MM.1S (cell line): ENCODE data around the gene PTH1R.

Source experiments
- CTCF ChIP-seq: fragments of 300-600 bp; sonication (generic); IDR thresholded peaks from 2 replicates; pipeline ENCODE4 v1.5.1; 2016; ENCODE audit warnings: antibody characterized with exemption, low read length, mixed read lengths
- EZH2phosphoT487 ChIP-seq: fragments of 300-600 bp; sonication (generic); IDR thresholded peaks from 2 replicates; pipeline ENCODE4 v1.6.1; 2018; ENCODE audit warnings: antibody characterized with exemption, low read length

- TF ChIP-seq CTCF (no peak), EZH2phosphoT487 (no peak)
Measured at GRCh38 chr3:46946856-46947545, 69.5 kb downstream of the PTH1R start.
